HG03521 (cell line): ENCODE data around the gene SRSF11.
"Not testable (repeated sequence)": the region's sequence is repeated elsewhere in the genome, so short reads cannot be mapped to it uniquely, and the experiment has no call there.

Source experiments
- ATAC-seq: cut with Tn5 transposase; IDR thresholded peaks from one replicate; pipeline ENCODE4 v1.9.1; 2021; ENCODE audit warnings: mild to moderate bottlenecking, moderate library complexity; ENCODE audit not compliant: unreplicated experiment

The SRSF11 gene, protein sequence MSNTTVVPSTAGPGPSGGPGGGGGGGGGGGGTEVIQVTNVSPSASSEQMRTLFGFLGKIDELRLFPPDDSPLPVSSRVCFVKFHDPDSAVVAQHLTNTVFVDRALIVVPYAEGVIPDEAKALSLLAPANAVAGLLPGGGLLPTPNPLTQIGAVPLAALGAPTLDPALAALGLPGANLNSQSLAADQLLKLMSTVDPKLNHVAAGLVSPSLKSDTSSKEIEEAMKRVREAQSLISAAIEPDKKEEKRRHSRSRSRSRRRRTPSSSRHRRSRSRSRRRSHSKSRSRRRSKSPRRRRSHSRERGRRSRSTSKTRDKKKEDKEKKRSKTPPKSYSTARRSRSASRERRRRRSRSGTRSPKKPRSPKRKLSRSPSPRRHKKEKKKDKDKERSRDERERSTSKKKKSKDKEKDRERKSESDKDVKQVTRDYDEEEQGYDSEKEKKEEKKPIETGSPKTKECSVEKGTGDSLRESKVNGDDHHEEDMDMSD

DNA sequence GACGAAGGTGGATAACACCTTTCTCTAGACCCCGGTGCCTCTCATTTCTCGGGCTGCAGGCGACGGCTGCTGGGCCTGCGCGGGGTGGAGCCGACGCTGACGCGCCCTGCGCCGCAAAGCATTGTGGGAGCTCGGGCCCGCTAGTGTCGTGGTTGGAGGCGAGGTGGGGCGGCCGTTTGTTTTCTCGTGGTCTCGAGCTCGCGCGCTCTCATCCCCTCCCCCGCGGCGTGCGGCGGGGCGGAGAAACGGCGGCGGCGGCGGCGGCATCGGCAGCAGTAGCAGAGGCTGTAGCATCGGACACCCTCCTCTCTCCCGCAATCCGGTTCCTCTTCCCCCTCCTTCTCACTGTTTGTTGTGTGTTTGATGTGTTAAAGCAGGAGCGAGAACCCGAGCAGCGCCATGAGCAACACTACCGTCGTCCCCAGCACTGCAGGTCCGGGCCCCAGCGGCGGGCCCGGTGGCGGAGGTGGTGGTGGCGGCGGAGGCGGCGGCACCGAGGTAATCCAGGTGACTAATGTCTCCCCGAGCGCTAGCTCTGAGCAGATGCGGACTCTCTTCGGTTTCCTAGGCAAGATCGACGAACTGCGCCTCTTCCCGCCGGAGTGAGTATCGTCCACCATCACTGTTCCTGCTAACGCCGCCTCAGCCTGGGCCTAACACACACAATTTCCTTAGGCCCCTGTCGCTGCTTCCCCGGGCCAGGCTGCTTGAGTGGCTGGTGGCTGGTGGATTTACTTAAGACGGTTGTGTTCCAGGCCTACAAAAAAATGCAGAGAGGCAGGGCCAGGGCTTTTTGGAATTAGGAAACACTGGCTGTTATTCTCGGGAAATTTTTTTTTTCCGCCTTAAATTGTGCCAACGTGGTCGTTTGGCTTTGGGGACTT is at the start of gene SRSF11:
TSS of gene SRSF11 (plus strand) at position 143 of the 884 bp plus-strand sequence. CDS start at position 400, 257 bp downstream.
- peak; percentile 95 for ATAC-seq

DNA sequence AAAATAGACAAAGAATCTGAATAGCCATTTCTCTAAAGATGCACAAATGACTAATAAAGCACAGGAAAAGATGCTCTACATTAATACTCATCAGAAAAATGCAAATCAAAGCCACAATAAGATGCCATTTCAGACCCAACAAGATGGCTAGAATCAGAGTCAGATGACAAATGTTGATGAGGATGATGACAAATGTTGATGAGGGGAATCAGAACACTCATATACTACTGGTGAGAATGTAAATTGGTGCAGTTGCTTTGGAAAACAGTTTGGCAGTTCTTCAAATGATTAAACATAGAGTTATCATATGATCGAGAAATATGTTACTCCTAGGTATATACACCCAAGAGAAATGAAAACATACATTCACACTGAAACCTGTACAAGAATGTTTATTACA is 49.7 kb upstream of the SRSF11 start:
- ATAC-seq = no peak

- ATAC-seq = not testable (repeated sequence)
These were observed 36.0 kb upstream of the SRSF11 start for GRCh38 chr1:70185181-70185580.

GRCh38 chr1:70188522-70188921 is 32.7 kb upstream of the SRSF11 start:
- no peak for ATAC-seq

GRCh38 chr1:70190180-70190579 is 31.0 kb upstream of the SRSF11 start:
- no peak for ATAC-seq

DNA sequence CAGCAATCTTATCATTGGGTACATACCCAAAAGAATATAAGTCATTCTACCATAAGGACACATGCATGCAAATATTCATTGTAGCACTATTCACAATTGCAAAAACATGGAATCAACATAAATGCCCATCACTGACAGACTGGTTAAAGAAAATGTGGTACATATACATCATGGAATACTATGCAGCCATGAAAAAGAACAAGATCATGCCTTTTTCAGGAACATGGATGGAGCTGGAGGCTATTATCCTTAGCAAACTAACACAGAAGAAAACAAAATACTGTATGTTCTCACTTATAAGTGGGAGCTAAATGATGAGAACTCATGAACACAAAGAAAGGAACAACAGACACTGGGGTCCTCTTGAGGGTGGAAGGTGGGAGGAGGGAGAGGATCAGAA is 28.7 kb upstream of the SRSF11 start:
- ATAC-seq = not testable (repeated sequence)

DNA sequence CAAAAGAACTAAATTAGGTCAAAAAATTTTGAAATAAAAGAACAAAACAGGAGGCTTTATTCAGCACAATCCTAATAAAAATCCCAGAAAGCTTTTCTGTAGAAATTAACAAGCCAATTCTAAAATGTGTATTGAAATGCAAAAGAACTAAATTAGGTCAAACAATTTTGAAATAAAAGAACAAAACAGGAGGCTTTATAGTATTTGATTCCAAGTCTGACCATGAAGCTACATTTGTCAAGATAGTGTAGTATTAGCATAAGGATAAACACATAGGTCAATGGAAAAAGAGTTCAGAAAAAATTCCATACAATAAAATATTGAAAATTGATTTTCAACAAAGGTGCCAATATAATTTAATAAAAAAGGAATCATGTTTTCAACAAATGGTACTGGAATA is 26.6 kb upstream of the SRSF11 start:
- no peak for ATAC-seq

DNA sequence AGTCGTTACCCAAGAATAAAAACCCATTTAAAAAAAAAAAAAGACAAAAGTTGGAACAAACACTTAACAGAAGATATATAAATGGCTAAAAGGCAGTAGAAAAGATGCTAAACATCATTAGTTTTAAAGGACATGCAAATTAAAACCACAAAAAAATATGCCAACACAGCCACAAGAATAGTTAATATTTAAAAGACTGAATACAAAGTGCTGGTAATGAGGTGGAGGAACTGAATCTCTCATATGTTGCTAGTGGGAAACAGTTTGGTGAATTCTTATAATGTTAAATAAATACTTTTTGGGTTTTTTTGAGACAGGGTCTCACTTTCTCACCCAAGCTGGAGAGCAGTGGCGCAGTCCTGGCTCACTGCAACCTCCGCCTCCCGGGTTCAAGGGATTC is 25.8 kb upstream of the SRSF11 start:
- ATAC-seq = peak; percentile 81

DNA sequence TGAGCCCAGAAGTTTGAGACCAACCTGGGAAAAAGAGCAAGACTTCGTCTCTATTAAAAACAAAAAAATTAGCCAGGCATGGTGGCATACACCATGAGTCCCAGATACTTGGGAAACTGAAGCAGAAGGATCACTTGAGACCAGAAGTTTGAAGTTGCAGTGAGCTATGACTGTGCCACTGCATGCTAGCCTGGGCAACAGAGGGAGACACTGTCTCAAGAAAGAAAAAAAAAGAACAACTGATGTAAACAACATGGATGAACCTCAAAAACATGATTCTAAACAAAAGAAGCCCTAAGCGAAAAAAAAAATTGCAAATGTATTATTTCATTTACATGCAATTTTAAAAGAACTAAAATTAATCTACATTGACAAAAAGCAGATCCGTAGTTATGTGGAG is 24.8 kb upstream of the SRSF11 start:
- no peak for ATAC-seq

DNA sequence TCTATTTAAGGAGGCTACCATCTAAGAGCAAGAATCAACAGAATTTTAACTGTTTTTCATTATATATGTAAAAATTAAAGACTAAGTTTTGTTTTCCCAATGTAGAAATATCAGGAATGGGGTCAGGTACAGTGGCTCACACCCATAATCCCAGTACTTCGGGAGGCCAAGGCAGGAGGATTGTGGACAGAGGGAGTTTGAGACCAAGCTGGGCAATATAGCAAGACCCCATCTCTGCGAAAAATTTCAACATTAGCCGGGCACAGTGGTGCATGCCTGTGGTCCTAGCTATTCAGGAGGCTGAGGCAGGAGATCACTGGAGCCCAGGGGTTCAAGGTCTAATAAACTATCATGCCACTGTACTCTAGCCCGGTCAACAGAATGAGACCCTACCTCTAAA is 21.1 kb upstream of the SRSF11 start:
- ATAC-seq = no peak

GRCh38 chr1:70202173-70202758 is 18.9 kb upstream of the SRSF11 start:
- ATAC-seq = no peak

GRCh38 chr1:70204139-70204538 is 17.0 kb upstream of the SRSF11 start:
- ATAC-seq = no peak

- no peak for ATAC-seq
These were observed 16.6 kb upstream of the SRSF11 start for GRCh38 chr1:70204600-70204999.

- ATAC-seq = peak; percentile 27
These were observed 16.1 kb upstream of the SRSF11 start for GRCh38 chr1:70205071-70205433.

- peak; percentile 88 for ATAC-seq
These were observed 15.6 kb upstream of the SRSF11 start, which contains the start of gene LRRC40 for GRCh38 chr1:70205434-70206118. TSS of gene LRRC40 (minus strand) at chr1:70205579. CDS start at chr1:70205540, 39 bp downstream.

- ATAC-seq = not testable (repeated sequence)
These were observed 14.3 kb upstream of the SRSF11 start for GRCh38 chr1:70206833-70207232.

GRCh38 chr1:70207492-70207891 is 13.7 kb upstream of the SRSF11 start:
- no peak for ATAC-seq

DNA sequence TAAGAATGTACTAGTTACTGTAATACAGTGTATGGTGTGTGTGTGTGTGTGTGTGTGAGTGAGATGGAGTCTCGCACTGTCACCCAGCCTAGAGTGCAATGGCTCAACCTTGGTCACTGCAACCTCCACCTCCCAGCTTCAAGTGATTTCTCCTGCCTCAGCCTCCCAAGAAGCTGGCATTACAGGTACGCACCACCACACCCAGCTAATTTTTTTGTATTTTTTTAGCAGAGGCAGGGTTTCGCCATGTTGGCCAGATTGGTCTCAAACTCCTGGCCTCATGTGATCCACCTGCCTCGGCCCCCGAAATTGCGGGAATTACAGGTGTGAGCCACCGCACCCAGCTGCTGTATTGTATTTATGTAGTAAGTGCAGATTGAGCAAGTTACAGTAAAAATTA is 12.9 kb upstream of the SRSF11 start:
- ATAC-seq = no peak

- ATAC-seq = no peak
These were observed 10.4 kb upstream of the SRSF11 start for GRCh38 chr1:70210820-70211219.

- ATAC-seq = no peak
These were observed 9.6 kb upstream of the SRSF11 start for GRCh38 chr1:70211541-70211940.

GRCh38 chr1:70220015-70220414 is 1.2 kb upstream of the SRSF11 start:
- ATAC-seq = no peak
